ENCODE results near the gene HDAC11. TPM values are rescaled to one million over a fixed set of nuclear protein-coding genes. Genes with fewer than 3 reads are reported as not detected.

The HDAC11 gene
- total and polyA plus RNA-seq, 2 of the 13 experiments (the other 11 are each of a cell fraction or from before 2014, with no cell fraction given) = 13.7 to 33.1 TPM

DNA sequence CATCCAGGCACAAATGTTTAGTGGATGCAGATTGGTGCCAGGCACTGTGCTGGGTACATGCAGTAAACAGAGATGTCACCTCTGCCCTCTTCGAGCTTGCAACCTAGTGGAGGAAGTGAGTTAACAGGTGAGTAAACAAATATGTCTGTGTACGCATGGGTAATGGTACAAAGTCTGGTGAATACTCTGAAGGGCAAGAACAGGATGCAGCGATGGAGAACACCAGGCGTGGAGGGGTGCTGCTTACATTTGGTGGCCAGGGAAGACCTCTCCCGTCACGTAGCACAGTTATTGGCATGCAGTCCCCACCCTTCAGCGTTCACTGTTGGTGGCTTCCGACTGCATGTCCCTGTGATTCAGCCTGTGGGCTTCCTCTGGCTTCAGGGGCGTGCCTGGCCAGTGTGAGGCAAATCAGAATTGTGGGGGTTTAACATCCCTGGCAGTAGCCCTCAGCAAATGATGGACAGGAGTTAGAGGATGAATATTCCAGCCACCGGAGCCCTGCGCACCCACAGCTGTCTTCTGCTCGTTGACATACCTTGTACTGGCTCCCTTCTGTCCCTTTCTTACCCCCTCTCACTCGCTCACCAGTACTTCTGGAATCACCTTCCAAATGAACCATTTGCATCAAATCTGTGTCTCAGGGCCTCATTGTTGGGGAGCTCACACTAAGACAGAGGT is 9.1 kb upstream of the HDAC11 start (continued):
- TF ChIP-seq, protein P1, sequence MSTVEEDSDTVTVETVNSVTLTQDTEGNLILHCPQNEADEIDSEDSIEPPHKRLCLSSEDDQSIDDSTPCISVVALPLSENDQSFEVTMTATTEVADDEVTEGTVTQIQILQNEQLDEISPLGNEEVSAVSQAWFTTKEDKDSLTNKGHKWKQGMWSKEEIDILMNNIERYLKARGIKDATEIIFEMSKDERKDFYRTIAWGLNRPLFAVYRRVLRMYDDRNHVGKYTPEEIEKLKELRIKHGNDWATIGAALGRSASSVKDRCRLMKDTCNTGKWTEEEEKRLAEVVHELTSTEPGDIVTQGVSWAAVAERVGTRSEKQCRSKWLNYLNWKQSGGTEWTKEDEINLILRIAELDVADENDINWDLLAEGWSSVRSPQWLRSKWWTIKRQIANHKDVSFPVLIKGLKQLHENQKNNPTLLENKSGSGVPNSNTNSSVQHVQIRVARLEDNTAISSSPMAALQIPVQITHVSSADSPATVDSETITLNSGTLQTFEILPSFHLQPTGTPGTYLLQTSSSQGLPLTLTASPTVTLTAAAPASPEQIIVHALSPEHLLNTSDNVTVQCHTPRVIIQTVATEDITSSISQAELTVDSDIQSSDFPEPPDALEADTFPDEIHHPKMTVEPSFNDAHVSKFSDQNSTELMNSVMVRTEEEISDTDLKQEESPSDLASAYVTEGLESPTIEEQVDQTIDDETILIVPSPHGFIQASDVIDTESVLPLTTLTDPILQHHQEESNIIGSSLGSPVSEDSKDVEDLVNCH (CRISPR knock-in tag; IDR thresholded peaks at IDR 0.05) = no peak
- no peak for TF ChIP-seq ZNF253 (CRISPR knock-in tag; IDR thresholded peaks at IDR 0.05; ENCODE audit: borderline replicate concordance)
- TF ChIP-seq ZNF883 (CRISPR knock-in tag; IDR thresholded peaks at IDR 0.05; ENCODE audit: not compliant biosample characterization) = no peak
- peak; percentile 99 for TF ChIP-seq ZNF687 (CRISPR knock-in tag; IDR thresholded peaks at IDR 0.05)
- peak; percentile 92; the same call in 1 of the 2 replicates for TF ChIP-seq ZBTB20 (CRISPR knock-in tag; IDR thresholded peaks at IDR 0.05; ENCODE audit: borderline replicate concordance, low read depth)
- TF ChIP-seq NONO (IDR thresholded peaks at IDR 0.05) = no peak
- TF ChIP-seq NONO (CRISPR knock-in tag; conservative IDR thresholded peaks at IDR 0.05) = peak; percentile 81
- TF ChIP-seq ZNF772 (CRISPR knock-in tag; IDR thresholded peaks at IDR 0.05) = peak; percentile 72; the same call in 1 of the 2 replicates
- peak; percentile 89; the same call in 1 of the 2 replicates for TF ChIP-seq ZNF431 (CRISPR knock-in tag; IDR thresholded peaks at IDR 0.05; ENCODE audit: borderline replicate concordance, low read depth)
- TF ChIP-seq, protein P2, sequence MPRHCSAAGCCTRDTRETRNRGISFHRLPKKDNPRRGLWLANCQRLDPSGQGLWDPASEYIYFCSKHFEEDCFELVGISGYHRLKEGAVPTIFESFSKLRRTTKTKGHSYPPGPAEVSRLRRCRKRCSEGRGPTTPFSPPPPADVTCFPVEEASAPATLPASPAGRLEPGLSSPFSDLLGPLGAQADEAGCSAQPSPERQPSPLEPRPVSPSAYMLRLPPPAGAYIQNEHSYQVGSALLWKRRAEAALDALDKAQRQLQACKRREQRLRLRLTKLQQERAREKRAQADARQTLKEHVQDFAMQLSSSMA (CRISPR knock-in tag; IDR thresholded peaks at IDR 0.05) = 0 out of 2 replicates have a peak, but pooled peaks have one; percentile 89
- no peak for TF ChIP-seq GLMP (CRISPR knock-in tag; IDR thresholded peaks at IDR 0.05; ENCODE audit: borderline replicate concordance)
- TF ChIP-seq ZBTB39 (CRISPR knock-in tag; IDR thresholded peaks at IDR 0.05) = peak; percentile 100
- TF ChIP-seq ASH2L (IDR thresholded peaks at IDR 0.05; ENCODE audit: insufficient read length, low read depth, low read length) = peak; percentile 71
- TF ChIP-seq PRDM4 (CRISPR knock-in tag; IDR thresholded peaks at IDR 0.05; ENCODE audit: borderline replicate concordance) = no peak

All from HepG2 (cell line).